Loucy (cell line): ENCODE measurements around the gene CACNA1H.

Source experiments
- H2AFZ ChIP-seq: fragments of 200-600 bp; sonication (generic); 2 replicates; pipeline ENCODE4 v1.6.0; 2016; ENCODE audit warnings: antibody characterized with exemption, mild to moderate bottlenecking, low read length, moderate library complexity
- H3F3A ChIP-seq: fragments of 200-600 bp; 2 replicates; pipeline ENCODE4 v1.6.0; 2016; ENCODE audit warnings: antibody characterized with exemption, low read depth, mild to moderate bottlenecking
- H3K27me3 ChIP-seq: fragments of 200-600 bp; sonication (generic); 2 replicates; pipeline ENCODE4 v1.6.1; 2014; ENCODE audit warnings: low read length, mild to moderate bottlenecking; ENCODE audit not compliant: insufficient read depth, poor library complexity, severe bottlenecking
- H3K36me3 ChIP-seq: fragments of 200-600 bp; sonication (generic); 2 replicates; pipeline ENCODE4 v1.6.1; 2016; ENCODE audit warnings: low read length; ENCODE audit not compliant: insufficient read depth
- H3K4me1 ChIP-seq: fragments of 200-600 bp; sonication (generic); 2 replicates; pipeline ENCODE4 v1.5.1; 2014; ENCODE audit warnings: low read length, mild to moderate bottlenecking; ENCODE audit not compliant: insufficient read depth, poor library complexity, severe bottlenecking
- H3K4me2 ChIP-seq: fragments of 200-600 bp; sonication (generic); 2 replicates; pipeline ENCODE4 v1.6.0; 2014; ENCODE audit warnings: antibody characterized with exemption, low read length, low read depth, mild to moderate bottlenecking; ENCODE audit not compliant: poor library complexity, severe bottlenecking
- H3K4me3 ChIP-seq: fragments of 200-600 bp; sonication (generic); 2 replicates; pipeline ENCODE4 v1.5.1; 2014; ENCODE audit warnings: low read length, mild to moderate bottlenecking, mixed read lengths; ENCODE audit not compliant: poor library complexity, severe bottlenecking
- H3K79me2 ChIP-seq: fragments of 200-600 bp; sonication (generic); 2 replicates; pipeline ENCODE4 v1.6.1; 2014; ENCODE audit warnings: low read length; ENCODE audit not compliant: insufficient read depth
- H3K9ac ChIP-seq: fragments of 200-600 bp; sonication (generic); 2 replicates; pipeline ENCODE4 v1.6.0; 2014; ENCODE audit warnings: mild to moderate bottlenecking, low read depth, low read length, moderate library complexity; ENCODE audit not compliant: poor library complexity, severe bottlenecking
- H3K9me2 ChIP-seq: fragments of 200-600 bp; sonication (generic); replicated peaks from 2 replicates; pipeline ENCODE4 v1.6.1; 2016; ENCODE audit warnings: low read depth, low read length, mixed read lengths
- H3K9me3 ChIP-seq: fragments of 200-600 bp; sonication (generic); 2 replicates; pipeline ENCODE4 v1.6.1; 2014; ENCODE audit warnings: mild to moderate bottlenecking, antibody characterized with exemption, low read length, low read depth; ENCODE audit not compliant: insufficient read depth
- H4K20me1 ChIP-seq: fragments of 200-600 bp; sonication (generic); 2 replicates; pipeline ENCODE4 v1.6.0; 2014; ENCODE audit warnings: antibody characterized with exemption, low read length, mild to moderate bottlenecking; ENCODE audit not compliant: insufficient read depth, poor library complexity, severe bottlenecking
- EZH2phosphoT487 ChIP-seq: fragments of 200-600 bp; IDR thresholded peaks from 2 replicates; pipeline ENCODE4 v1.6.1; 2018; ENCODE audit warnings: antibody characterized with exemption, mild to moderate bottlenecking, moderate library complexity, borderline replicate concordance
- TF ChIP-seq, protein P1 (sequence below): fragments of 200-600 bp; sonication (generic); conservative IDR thresholded peaks from 2 replicates; pipeline ENCODE4 v1.5.1; 2014; ENCODE audit warnings: mild to moderate bottlenecking, antibody characterized with exemption, low read length

CACNA1H gene

DNA sequence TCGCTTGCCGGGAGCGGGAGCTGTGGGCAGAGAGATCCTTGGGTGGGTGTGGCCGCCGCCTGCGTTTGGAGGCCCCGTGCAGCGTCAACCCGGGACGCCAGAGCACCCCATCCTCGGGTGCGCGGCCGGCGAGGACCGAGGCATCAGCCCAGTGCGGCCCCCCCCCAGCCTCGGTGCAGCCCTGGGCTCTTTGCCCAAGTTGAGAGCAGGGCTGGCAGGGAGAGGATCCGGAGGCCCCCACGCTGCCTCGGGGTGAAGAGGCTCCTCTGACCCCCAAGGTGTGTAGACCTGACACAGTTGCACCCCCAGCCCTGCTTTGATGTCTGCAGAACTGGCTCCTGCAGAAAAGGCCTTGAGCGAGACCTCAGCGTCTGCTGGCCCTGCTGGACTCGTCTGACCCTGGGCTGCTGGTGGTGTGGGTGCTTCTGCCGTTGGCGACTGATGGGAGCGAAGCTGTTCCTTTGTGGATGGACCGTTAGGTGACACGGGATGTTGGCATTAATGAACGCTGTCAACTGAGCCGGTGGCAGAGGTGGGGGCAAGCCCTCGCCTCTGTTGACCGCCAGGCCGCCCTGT lies 8.0 kb downstream of the CACNA1H start:
- Histone ChIP-seq H3K9me3 (no peaks in the 10 kb centered on the region; the same call in 1 of the 2 replicates), H3K9me2 (no peaks in the 10 kb centered on the region), H3K4me1 (no peaks in the 10 kb centered on the region), H3K9ac (no peak overlapping the region), H4K20me1 (no peaks in the 10 kb centered on the region), H3K27me3 (no peaks in the 10 kb centered on the region), H3F3A (no peaks in the 10 kb centered on the region), H3K79me2 (no peaks in the 10 kb centered on the region), H2AFZ (no peak overlapping the region), H3K36me3 (no peaks in the 10 kb centered on the region), H3K4me3 (no peak overlapping the region), H3K4me2 (no peak overlapping the region)
- TF ChIP-seq, protein P1, sequence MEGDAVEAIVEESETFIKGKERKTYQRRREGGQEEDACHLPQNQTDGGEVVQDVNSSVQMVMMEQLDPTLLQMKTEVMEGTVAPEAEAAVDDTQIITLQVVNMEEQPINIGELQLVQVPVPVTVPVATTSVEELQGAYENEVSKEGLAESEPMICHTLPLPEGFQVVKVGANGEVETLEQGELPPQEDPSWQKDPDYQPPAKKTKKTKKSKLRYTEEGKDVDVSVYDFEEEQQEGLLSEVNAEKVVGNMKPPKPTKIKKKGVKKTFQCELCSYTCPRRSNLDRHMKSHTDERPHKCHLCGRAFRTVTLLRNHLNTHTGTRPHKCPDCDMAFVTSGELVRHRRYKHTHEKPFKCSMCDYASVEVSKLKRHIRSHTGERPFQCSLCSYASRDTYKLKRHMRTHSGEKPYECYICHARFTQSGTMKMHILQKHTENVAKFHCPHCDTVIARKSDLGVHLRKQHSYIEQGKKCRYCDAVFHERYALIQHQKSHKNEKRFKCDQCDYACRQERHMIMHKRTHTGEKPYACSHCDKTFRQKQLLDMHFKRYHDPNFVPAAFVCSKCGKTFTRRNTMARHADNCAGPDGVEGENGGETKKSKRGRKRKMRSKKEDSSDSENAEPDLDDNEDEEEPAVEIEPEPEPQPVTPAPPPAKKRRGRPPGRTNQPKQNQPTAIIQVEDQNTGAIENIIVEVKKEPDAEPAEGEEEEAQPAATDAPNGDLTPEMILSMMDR, result no peak
- TF ChIP-seq EZH2phosphoT487, result no peak

DNA sequence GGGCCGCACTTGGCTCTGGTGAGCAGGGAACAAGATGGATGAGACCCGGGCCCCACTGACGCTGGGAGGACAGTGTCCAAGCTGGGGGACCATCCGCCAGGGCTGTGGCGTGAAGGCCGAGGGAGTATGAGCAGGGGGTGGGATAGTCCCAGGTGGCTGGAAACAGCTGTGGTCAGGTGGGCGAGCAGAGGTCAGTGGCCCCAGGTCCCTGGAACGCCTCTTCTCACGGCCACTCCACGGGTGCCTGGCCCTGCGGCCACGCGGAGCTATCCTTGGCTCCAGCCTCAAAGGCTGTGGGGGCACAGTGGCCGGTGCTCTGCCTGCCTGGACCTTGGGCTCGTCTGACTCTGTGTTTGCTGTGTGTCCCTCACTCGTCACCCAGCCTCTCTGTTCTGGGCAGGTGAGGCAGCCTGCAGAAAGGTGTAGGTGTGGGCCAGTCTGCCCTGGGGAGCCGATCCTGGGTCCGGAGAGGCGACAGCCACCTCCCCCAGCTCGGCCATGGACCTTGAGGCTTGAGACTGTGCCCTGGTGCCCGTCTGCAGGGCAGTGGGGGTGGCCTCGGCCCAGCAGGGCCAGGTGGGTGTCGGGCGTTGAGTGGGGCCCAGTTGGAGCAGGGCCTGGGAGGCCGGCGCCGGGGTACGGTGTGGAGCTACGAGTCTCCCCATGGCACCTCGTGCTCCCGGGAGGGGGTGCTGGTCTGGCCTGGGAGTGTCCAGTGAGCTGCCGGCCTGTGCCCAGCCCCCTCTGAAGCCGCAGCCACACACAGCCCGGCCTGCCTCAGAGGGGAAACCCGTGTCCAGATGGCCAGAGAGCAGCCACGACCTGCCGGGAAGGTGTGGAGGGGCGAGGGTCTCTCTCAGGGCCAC lies 10.0 kb downstream of the CACNA1H start:
- Histone ChIP-seq H3K36me3 (no peaks in the 10 kb centered on the region), H3K4me2 (no peak overlapping the region), H3K27me3 (no peaks in the 10 kb centered on the region), H3K9me3 (no peaks in the 10 kb centered on the region; the same call in 1 of the 2 replicates), H3K4me1 (no peaks in the 10 kb centered on the region), H3K9ac (no peak overlapping the region), H3F3A (no peaks in the 10 kb centered on the region), H3K9me2 (no peaks in the 10 kb centered on the region), H2AFZ (no peak overlapping the region), H3K4me3 (no peak overlapping the region), H3K79me2 (no peaks in the 10 kb centered on the region), H4K20me1 (no peaks in the 10 kb centered on the region)
- TF ChIP-seq, protein P1, result no peak
- TF ChIP-seq EZH2phosphoT487, result no peak

DNA sequence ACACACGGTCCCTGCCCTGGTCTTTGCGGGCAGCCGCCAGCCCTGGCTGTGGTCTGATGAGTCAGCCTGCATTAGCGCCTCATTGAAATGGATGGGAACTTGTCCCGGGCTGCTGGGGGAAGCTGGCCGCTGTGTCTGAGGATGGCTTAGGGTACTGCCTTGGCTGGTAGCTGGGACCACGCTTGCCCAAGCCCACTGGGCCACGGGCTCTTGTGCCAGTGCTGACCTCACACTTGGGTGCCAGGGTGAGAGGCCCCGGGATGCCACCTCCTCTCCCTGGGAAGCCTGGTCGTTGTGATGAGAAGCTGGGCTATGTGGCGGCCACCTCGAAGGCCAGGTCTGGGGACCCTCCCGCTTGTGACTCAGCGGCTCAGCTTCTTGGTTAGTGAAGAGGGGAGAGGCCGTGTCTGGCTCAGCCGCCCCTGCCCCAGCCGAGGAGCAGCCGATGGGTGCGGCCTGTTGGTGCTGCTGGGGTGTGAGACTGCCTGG lies 10.7 kb downstream of the CACNA1H start:
- no peak overlapping the region for H3K4me2 ChIP-seq

More for the DNA sequence above, 10.7 kb downstream of the CACNA1H start:
- no peak overlapping the region for H2AFZ ChIP-seq
- no peak overlapping the region for H3K9ac ChIP-seq
- no peaks in the 10 kb centered on the region for H3K79me2 ChIP-seq
- no peak overlapping the region for H3K4me3 ChIP-seq
- H3K4me1 ChIP-seq, result no peaks in the 10 kb centered on the region
- H3K9me2 ChIP-seq, result no peaks in the 10 kb centered on the region
- H3F3A ChIP-seq, result no peaks in the 10 kb centered on the region
- H4K20me1 ChIP-seq, result no peaks in the 10 kb centered on the region
- no peaks in the 10 kb centered on the region; the same call in 1 of the 2 replicates for H3K9me3 ChIP-seq
- H3K36me3 ChIP-seq, result no peaks in the 10 kb centered on the region
- TF ChIP-seq, protein P1, result no peak
- TF ChIP-seq EZH2phosphoT487, result no peak
- H3K27me3 ChIP-seq, result no peaks in the 10 kb centered on the region
